GM12878 (cell line): ENCODE results near the gene MAFG. TPM values are rescaled to one million over a fixed set of nuclear protein-coding genes. Genes with fewer than 3 reads are reported as not detected.

Source experiments
- ATAC-seq: fragments of 200-7000 bp; cut with Tn5 transposase; 3 replicates; pipeline ENCODE4 v1.9.1; 2020; ENCODE audit warnings: mild to moderate bottlenecking, moderate library complexity
- BruUV-seq: library from RNA; stranded (reverse); fragments of 400-500 nt; replicated peaks from 2 replicates; lab custom pipeline; 2021; lab: Mats Ljungman, UMichigan
- CTCF ChIA-PET: fragments of 300-600 bp; sonication (Branson Sonifier 250); formaldehyde crosslinking; extraction: SDS; loops from one replicate; lab custom pipeline; 2021; ENCODE audit warnings: inconsistent platforms; lab: Yijun Ruan, JAX
- POLR2A ChIA-PET: fragments of 350-600 bp; formaldehyde crosslinking; extraction: SDS; loops from one replicate; lab custom pipeline; 2021; ENCODE audit warnings: inconsistent platforms; lab: Charles Lee
- RAD21 ChIA-PET: fragments of 300-600 bp; sonication (Branson Sonifier 250); formaldehyde crosslinking; loops from one replicate; lab custom pipeline; 2023; ENCODE audit warnings: antibody characterized with exemption; ENCODE audit not compliant: unreplicated experiment; lab: Charles Lee
- SMC1A ChIA-PET: fragments of 300-600 bp; sonication (Branson Sonifier 250); formaldehyde crosslinking; loops from one replicate; lab custom pipeline; 2023; ENCODE audit not compliant: unreplicated experiment, uncharacterized antibody; lab: Charles Lee
- DNase-seq: peaks from one replicate; pipeline ENCODE4 v3.0.0-alpha.2; 2011; ENCODE audit warnings: low read depth, low spot score
- FAIRE-seq: peaks from 3 replicates; lab custom pipeline; 2011; peaks lifted over from hg19 to GRCh38; lab: Jason Lieb, UNC
- H2AFZ ChIP-seq: 2 replicates; pipeline ENCODE4 v1.6.0; 2011; ENCODE audit warnings: low read depth, low read length, control low read depth; ENCODE audit not compliant: control insufficient read depth
- H3K27ac ChIP-seq: 2 replicates; pipeline ENCODE4 v1.5.1; 2011; ENCODE audit warnings: control low read depth; ENCODE audit not compliant: control insufficient read depth, insufficient read depth
- H3K27me3 ChIP-seq, 2 experiments: replicated peaks in 1 of 2; 2 replicates each; pipeline versions ENCODE4 v1.6.0 to v1.6.1; 2011; ENCODE audit warnings: low read length in 1 of 2; ENCODE audit not compliant: control insufficient read depth in 2 of 2, insufficient read depth in 2 of 2
- H3K36me3 ChIP-seq, 2 experiments: 2 replicates each; pipeline ENCODE4 v1.5.1; 2011; ENCODE audit warnings: low read length in 1 of 2; ENCODE audit not compliant: control insufficient read depth in 2 of 2, insufficient read depth in 2 of 2
- H3K4me1 ChIP-seq: 2 replicates; pipeline ENCODE4 v1.6.1; 2011; ENCODE audit warnings: mild to moderate bottlenecking, low read length, moderate library complexity, mixed read lengths; ENCODE audit not compliant: control insufficient read depth, insufficient read depth
- H3K4me2 ChIP-seq: 2 replicates; pipeline ENCODE4 v1.6.0; 2011; ENCODE audit warnings: control low read depth; ENCODE audit not compliant: control insufficient read depth, insufficient read depth
- H3K4me3 ChIP-seq: fragments of 200-600 bp; sonication (generic); 2 replicates; pipeline ENCODE4 v1.5.1; 2016
- H3K79me2 ChIP-seq: 2 replicates; pipeline ENCODE4 v1.6.0; 2011; ENCODE audit warnings: low read length; ENCODE audit not compliant: control insufficient read depth, insufficient read depth
- H3K9ac ChIP-seq: 2 replicates; pipeline ENCODE4 v1.8.0; 2011; ENCODE audit warnings: low read length, control low read depth, mixed read lengths; ENCODE audit not compliant: control insufficient read depth, insufficient read depth
- H3K9me3 ChIP-seq: replicated peaks from 3 replicates; pipeline ENCODE4 v1.5.1; 2011; ENCODE audit warnings: mild to moderate bottlenecking, low read length; ENCODE audit not compliant: control insufficient read depth, insufficient read depth
- H4K20me1 ChIP-seq: 2 replicates; pipeline ENCODE4 v1.6.0; 2011; ENCODE audit not compliant: control insufficient read depth, insufficient read depth
- BHLHE40 ChIP-seq, 2 experiments: fragments of 450-650 bp in 1 of 2; IDR thresholded peaks; 2 replicates each; pipeline ENCODE4 v1.6.1; 2011 to 2017; ENCODE audit warnings: low read depth in 2 of 2, borderline replicate concordance in 1 of 2, improper control_type of control experiment in 1 of 2, low read length in 1 of 2, mild to moderate bottlenecking in 1 of 2
- CBX3 ChIP-seq: fragments of 200-600 bp; sonication (generic); IDR thresholded peaks from 2 replicates; pipeline ENCODE4 v1.6.1; 2016; ENCODE audit warnings: low read depth, borderline replicate concordance
- EED ChIP-seq: sonication (generic); IDR thresholded peaks from 2 replicates; pipeline ENCODE4 v1.6.1; 2016; ENCODE audit warnings: antibody characterized with exemption, low read depth
- HCFC1 ChIP-seq: fragments of 150-350 bp; IDR thresholded peaks from 2 replicates; pipeline ENCODE4 v1.6.1; 2014; ENCODE audit warnings: low read length
- IKZF1 ChIP-seq: fragments of 450-650 bp; conservative IDR thresholded peaks from 2 replicates; pipeline ENCODE4 v1.6.1; 2017; ENCODE audit warnings: antibody characterized with exemption, mild to moderate bottlenecking
- MXI1 ChIP-seq: fragments of 150-350 bp; IDR thresholded peaks from 2 replicates; pipeline ENCODE4 v1.6.1; 2011; ENCODE audit warnings: low read depth, mild to moderate bottlenecking, inconsistent platforms, low read length, improper control_type of control experiment
- MYC ChIP-seq: IDR thresholded peaks from 2 replicates; pipeline ENCODE4 v1.6.1; 2011; ENCODE audit warnings: mild to moderate bottlenecking, low read length, moderate library complexity, inconsistent platforms; ENCODE audit not compliant: insufficient read depth, insufficient replicate concordance, insufficient read length, severe bottlenecking
- NR2C1 ChIP-seq: fragments of 450-650 bp; IDR thresholded peaks from 2 replicates; pipeline ENCODE4 v1.6.1; 2017; ENCODE audit warnings: antibody characterized with exemption, mild to moderate bottlenecking, moderate library complexity
- NR2F1 ChIP-seq: fragments of 450-650 bp; conservative IDR thresholded peaks from 2 replicates; pipeline ENCODE4 v1.6.1; 2017; ENCODE audit warnings: mild to moderate bottlenecking
- POLR2AphosphoS2 ChIP-seq: IDR thresholded peaks from 2 replicates; pipeline ENCODE4 v1.6.1; 2011; ENCODE audit warnings: low read depth, mild to moderate bottlenecking, low read length, improper control_type of control experiment, moderate library complexity
- POLR2AphosphoS5 ChIP-seq: IDR thresholded peaks from 2 replicates; pipeline ENCODE4 v1.6.1; 2011; ENCODE audit warnings: mild to moderate bottlenecking, low read length, inconsistent platforms
- RUNX3 ChIP-seq: IDR thresholded peaks from 2 replicates; pipeline ENCODE4 v1.6.1; 2012; ENCODE audit warnings: low read length, inconsistent platforms
- SIN3A ChIP-seq: IDR thresholded peaks from 2 replicates; pipeline ENCODE4 v1.6.1; 2012; ENCODE audit warnings: low read depth, low read length, improper control_type of control experiment
- SUZ12 ChIP-seq: fragments of 200-600 bp; sonication (generic); IDR thresholded peaks from one replicate; pipeline ENCODE4 v1.6.1; 2018; ENCODE audit warnings: antibody characterized with exemption, mild to moderate bottlenecking; ENCODE audit not compliant: unreplicated experiment
- TAF1 ChIP-seq: IDR thresholded peaks from 2 replicates; pipeline ENCODE4 v1.6.1; 2011; ENCODE audit warnings: mild to moderate bottlenecking, low read depth, low read length, borderline replicate concordance
- ZBTB4 ChIP-seq: fragments of 450-650 bp; formaldehyde crosslinking; IDR thresholded peaks from 2 replicates; pipeline ENCODE4 v1.4.0; 2022; ENCODE audit warnings: mild to moderate bottlenecking, moderate library complexity
- ZNF384 ChIP-seq: IDR thresholded peaks from 2 replicates; pipeline ENCODE4 v1.6.1; 2012; ENCODE audit warnings: low read depth, mild to moderate bottlenecking, low read length, improper control_type of control experiment, borderline replicate concordance
- ZSCAN29 ChIP-seq: fragments of 450-650 bp; IDR thresholded peaks from 2 replicates; pipeline ENCODE4 v1.6.1; 2017; ENCODE audit warnings: mild to moderate bottlenecking, moderate library complexity
- WGBS: methylation state at CpG from one replicate; pipeline ENCODE4 v1.1.6; 2016; ENCODE audit warnings: low lambda C conversion rate; ENCODE audit not compliant: insufficient replicate concordance, insufficient coverage; ENCODE audit errors: missing lambda C conversion rate; 5-methylcytosine and 5-hydroxymethylcytosine counted together
- in situ Hi-C: fragments of 300-500 bp; cut with MboI; formaldehyde crosslinking; loops from 9 replicates; pipeline ENCODE4 v1.14.3; 2018; ENCODE audit warnings: mixed read lengths
- intact Hi-C: fragments of 100-400 bp; cut with micrococcal nuclease; formaldehyde crosslinking; loops from one replicate; pipeline ENCODE4 v1.14.2; 2022; ENCODE audit not compliant: unreplicated experiment
- polyA plus RNA-seq, 11 experiments: library from polyadenylated mRNA; depleted of rRNA in 4 of 11; unstranded in 6 of 11; stranded (reverse) in 5 of 11; fragments of >200 nt; fragmentation: Nextera tagmentation in 4 of 11; fragmentation: Illumina TruSeq in 1 of 11; extraction: Ambion mirVana in 4 of 11; extraction: Trizol in 1 of 11; gene quantifications; 1 replicate in 1 of 11; 2 replicates in 10 of 11; pipeline versions ENCODE4 v1.2.1 to v1.2.3, GENCODE V29; 2011 to 2016; ENCODE audit warnings: inconsistent platforms in 2 of 11, missing spikeins in 2 of 11, low read depth in 1 of 11
- total RNA-seq, 4 experiments: library from RNA; depleted of rRNA in 3 of 4; stranded (reverse); fragments of >200 nt in 3 of 4; fragmentation: Illumina TruSeq in 1 of 4; extraction: Trizol in 1 of 4; gene quantifications; 2 replicates each; pipeline versions ENCODE4 v1.2.1 to v1.2.3, GENCODE V29; 2013 to 2021
- TF ChIP-seq, protein P1 (sequence below): fragments of 450-650 bp; conservative IDR thresholded peaks from 2 replicates; pipeline ENCODE4 v1.6.1; 2017; ENCODE audit warnings: mild to moderate bottlenecking, moderate library complexity

The MAFG gene
- total and polyA plus RNA-seq, 10 of the 15 experiments (the other 5 are each of a cell fraction or from before 2014, with no cell fraction given), result 0.48 to 20.1 (median 7.6) TPM

GRCh38 chr17:81917565-81918332, 9.8 kb downstream of the MAFG start, which contains the start of gene SIRT7:
TSS of gene SIRT7 (minus strand) at chr17:81918176. CDS start at chr17:81918131, 45 bp downstream.
- intact Hi-C loops (no loop called here), in situ Hi-C loops (no loop called here)
- SMC1A ChIA-PET, result interaction anchor here (0.9 to 1.3 kb wide), 2 partner anchors 10 to 21 kb away, joined by 4 to 6 read pairs; partner anchors contain the start of gene MAFG
- peak within 1 kb of the TSS; percentile 88 for H3K4me2 ChIP-seq
- no peaks in the 10 kb centered on the region for H3K9me3 ChIP-seq
- no peaks in the 10 kb centered on the region for H3K27me3 ChIP-seq
- POLR2A ChIA-PET, result interaction anchor here (0.6 to 1.6 kb wide), 13 partner anchors 8 to 375 kb away, joined by 3 to 8 read pairs (median 5); partner anchors contain the start of gene MAFG
- H4K20me1 ChIP-seq, result no peaks in the 10 kb centered on the region
- peak within 1 kb of the TSS; percentile 78 for H3K27ac ChIP-seq
- no TSS peak for BruUV-seq
- FAIRE-seq (peak; percentile 66), ATAC-seq (peak; percentile 93), DNase-seq (peak; percentile 45)
- H3K4me1 ChIP-seq, result peaks cover 6% of the 10 kb centered on the region
- H3K79me2 ChIP-seq, result peaks cover 25% of the 10 kb centered on the region
- peak within 1 kb of the TSS; percentile 96 for H3K4me3 ChIP-seq
- WGBS, result under 1% methylated on average over 56 of the region's 94 CpGs
- H3K9ac ChIP-seq, result peak within 1 kb of the TSS; percentile 83
- peaks cover 14 to 31% of the 10 kb centered on the region in 2 experiments for H3K36me3 ChIP-seq
- CTCF ChIA-PET, result interaction anchor here (1.0 to 2.0 kb wide), 6 partner anchors 8 to 104 kb away, joined by 3 to 6 read pairs (median 4); partner anchors contain the start of gene MAFG
- RAD21 ChIA-PET, result interaction anchor here (1.0 to 1.6 kb wide), 3 partner anchors 9 to 48 kb away, joined by 4 to 8 read pairs (median 4); no protein-coding TSS in a partner anchor
- H2AFZ ChIP-seq, result peak within 1 kb of the TSS; percentile 58; the same call in 1 of the 2 replicates
- peak; percentile 77 for TF ChIP-seq IKZF1
- peak; percentile 91 for TF ChIP-seq POLR2AphosphoS2
- TF ChIP-seq POLR2AphosphoS5, result peak; percentile 83
- TF ChIP-seq SUZ12, result no peak
- peak; percentile 51; the same call in 1 of the 2 replicates for TF ChIP-seq MXI1
- TF ChIP-seq, protein P1, sequence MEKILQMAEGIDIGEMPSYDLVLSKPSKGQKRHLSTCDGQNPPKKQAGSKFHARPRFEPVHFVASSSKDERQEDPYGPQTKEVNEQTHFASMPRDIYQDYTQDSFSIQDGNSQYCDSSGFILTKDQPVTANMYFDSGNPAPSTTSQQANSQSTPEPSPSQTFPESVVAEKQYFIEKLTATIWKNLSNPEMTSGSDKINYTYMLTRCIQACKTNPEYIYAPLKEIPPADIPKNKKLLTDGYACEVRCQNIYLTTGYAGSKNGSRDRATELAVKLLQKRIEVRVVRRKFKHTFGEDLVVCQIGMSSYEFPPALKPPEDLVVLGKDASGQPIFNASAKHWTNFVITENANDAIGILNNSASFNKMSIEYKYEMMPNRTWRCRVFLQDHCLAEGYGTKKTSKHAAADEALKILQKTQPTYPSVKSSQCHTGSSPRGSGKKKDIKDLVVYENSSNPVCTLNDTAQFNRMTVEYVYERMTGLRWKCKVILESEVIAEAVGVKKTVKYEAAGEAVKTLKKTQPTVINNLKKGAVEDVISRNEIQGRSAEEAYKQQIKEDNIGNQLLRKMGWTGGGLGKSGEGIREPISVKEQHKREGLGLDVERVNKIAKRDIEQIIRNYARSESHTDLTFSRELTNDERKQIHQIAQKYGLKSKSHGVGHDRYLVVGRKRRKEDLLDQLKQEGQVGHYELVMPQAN, result peak; percentile 97
- TF ChIP-seq MYC, result peak; percentile 52
- TF ChIP-seq RUNX3, result no peak
- peak; percentile 55; the same call in 1 of the 2 replicates for TF ChIP-seq NR2F1
- peak; percentile 76 for TF ChIP-seq TAF1
- TF ChIP-seq ZNF384, result no peak
- no peak for TF ChIP-seq EED
- no peak for TF ChIP-seq ZBTB4
- TF ChIP-seq NR2C1, result peak; percentile 38; the same call in 1 of the 2 replicates
- peak; percentile 91 for TF ChIP-seq ZSCAN29
- TF ChIP-seq SIN3A, result peak; percentile 39
- TF ChIP-seq BHLHE40 (IDR thresholded peaks at IDR 0.05; ENCODE audit: borderline replicate concordance in 1 of 2, low read depth in 2 of 2, low read length in 1 of 2), result peak in 1 of 2 experiments; percentile 56; a peak in 2 of 4 replicates
- no peak for TF ChIP-seq CBX3
- TF ChIP-seq HCFC1, result no peak
